NCI-H446 (cell line): Measurements from ENCODE around the gene NFKBIA.
"Not testable (repeated sequence)": the region's sequence is repeated elsewhere in the genome, so short reads cannot be mapped to it uniquely, and the experiment has no call there.

Source experiments
- DNase-seq, 2 experiments: peaks; one replicate each; lab custom pipeline; 2025; lab: John Stamatoyannopoulos, UW

NFKBIA gene

GRCh38 chr14:35404449-35405303 lies at the start of gene NFKBIA:
Gene NFKBIA (minus strand): TSS chr14:35404749. CDS start chr14:35404644, 105 bp downstream.
- DNase-seq: peak; percentile 59 to 88

GRCh38 chr14:35446450-35446849 lies 41.9 kb upstream of the NFKBIA start:
- DNase-seq: no peak

GRCh38 chr14:35444104-35444503 lies 39.6 kb upstream of the NFKBIA start:
- no peak for DNase-seq

GRCh38 chr14:35441160-35441559 lies 36.6 kb upstream of the NFKBIA start:
- DNase-seq: no peak

- DNase-seq: no peak
These were observed 34.6 kb upstream of the NFKBIA start for GRCh38 chr14:35438910-35439713.

- not testable (repeated sequence) for DNase-seq
These were observed 33.9 kb upstream of the NFKBIA start for GRCh38 chr14:35438492-35438891.

GRCh38 chr14:35435177-35435576 lies 30.6 kb upstream of the NFKBIA start:
- no peak for DNase-seq

GRCh38 chr14:35433826-35434225 lies 29.3 kb upstream of the NFKBIA start:
- no peak for DNase-seq

- no peak for DNase-seq
These were observed 26.1 kb upstream of the NFKBIA start for GRCh38 chr14:35430459-35431199.

- DNase-seq: no peak
These were observed 25.4 kb upstream of the NFKBIA start for GRCh38 chr14:35429951-35430350.

GRCh38 chr14:35425850-35426249 lies 21.3 kb upstream of the NFKBIA start:
- no peak for DNase-seq

- no peak for DNase-seq
These were observed 19.1 kb upstream of the NFKBIA start for GRCh38 chr14:35423621-35424020.

GRCh38 chr14:35420036-35420811 lies 15.7 kb upstream of the NFKBIA start:
- DNase-seq: no peak

- no peak for DNase-seq
These were observed 14.9 kb upstream of the NFKBIA start for GRCh38 chr14:35419429-35419841.

GRCh38 chr14:35418093-35418492 lies 13.5 kb upstream of the NFKBIA start:
- no peak for DNase-seq

- DNase-seq: no peak
These were observed 11.7 kb upstream of the NFKBIA start for GRCh38 chr14:35416108-35416750.

GRCh38 chr14:35414365-35414764 lies 9.8 kb upstream of the NFKBIA start:
- DNase-seq: no peak

GRCh38 chr14:35412272-35413056 lies 7.9 kb upstream of the NFKBIA start:
- no peak for DNase-seq

- DNase-seq: no peak
These were observed 6.3 kb upstream of the NFKBIA start for GRCh38 chr14:35410858-35411257.

GRCh38 chr14:35409595-35409994 lies 5.0 kb upstream of the NFKBIA start:
- DNase-seq: no peak
